IMR-90 (cell line): Measurements from ENCODE around the gene GALNT13. TPM values are rescaled to one million over a fixed set of nuclear protein-coding genes. Genes with fewer than 3 reads are reported as not detected.

Experiments used
- ATAC-seq: fragments of 200-7000 bp; cut with Tn5 transposase; 2 replicates; pipeline ENCODE4 v1.9.1; 2020; ENCODE audit warnings: low read depth, mild to moderate bottlenecking, moderate library complexity
- BruUV-seq: library from RNA; stranded (reverse); fragments of 400-500 nt; replicated peaks from 2 replicates; lab custom pipeline; 2021; lab: Mats Ljungman, UMichigan
- CTCF ChIA-PET: fragments of 300-600 bp; formaldehyde crosslinking; extraction: SDS; loops from one replicate; lab custom pipeline; 2021; ENCODE audit warnings: antibody characterized with exemption; lab: Yijun Ruan, JAX
- POLR2A ChIA-PET: fragments of 300-600 bp; sonication (Branson Sonifier 250); formaldehyde crosslinking; loops from one replicate; lab custom pipeline; 2022; ENCODE audit warnings: antibody characterized with exemption; ENCODE audit not compliant: unreplicated experiment; lab: Charles Lee
- DNase-seq: peaks from one replicate; pipeline ENCODE4 v3.0.0; 2013
- H2AFZ ChIP-seq: replicated peaks from 2 replicates; pipeline ENCODE3; 2013; ENCODE audit warnings: low read length, mild to moderate bottlenecking; ENCODE audit not compliant: poor library complexity
- H2AK5ac ChIP-seq: 2 replicates; pipeline ENCODE4 v1.6.1; 2013; ENCODE audit warnings: low read depth, low read length, inconsistent platforms
- H2AK9ac ChIP-seq: replicated peaks from 2 replicates; pipeline ENCODE3; 2013; ENCODE audit warnings: mild to moderate bottlenecking, low read depth, low read length, moderate library complexity; ENCODE audit not compliant: poor library complexity
- H2BK120ac ChIP-seq: 2 replicates; pipeline ENCODE4 v1.6.1; 2013; ENCODE audit warnings: low read depth, low read length, inconsistent platforms
- H2BK15ac ChIP-seq: 3 replicates; pipeline ENCODE4 v1.6.1; 2013; ENCODE audit warnings: low read depth, low read length, inconsistent platforms
- H2BK20ac ChIP-seq: 2 replicates; pipeline ENCODE4 v1.6.1; 2013; ENCODE audit warnings: low read depth, mild to moderate bottlenecking, inconsistent platforms, low read length, moderate library complexity
- H2BK5ac ChIP-seq: 2 replicates; pipeline ENCODE4 v1.6.1; 2013; ENCODE audit warnings: mild to moderate bottlenecking, low read depth, low read length, inconsistent platforms; ENCODE audit not compliant: poor library complexity, severe bottlenecking
- H3K14ac ChIP-seq: replicated peaks from 2 replicates; pipeline ENCODE4 v1.6.1; 2013; ENCODE audit warnings: low read depth, low read length, inconsistent platforms
- H3K18ac ChIP-seq: 2 replicates; pipeline ENCODE4 v1.6.1; 2013; ENCODE audit warnings: low read depth, low read length, control low read depth
- H3K23ac ChIP-seq: 2 replicates; pipeline ENCODE4 v1.6.1; 2013; ENCODE audit warnings: low read depth, low read length, inconsistent platforms
- H3K27ac ChIP-seq: 2 replicates; pipeline ENCODE4 v1.5.1; 2013; ENCODE audit warnings: mild to moderate bottlenecking, control low read depth, low read length; ENCODE audit not compliant: insufficient read depth
- H3K27me3 ChIP-seq: 2 replicates; pipeline ENCODE4 v1.6.1; 2013; ENCODE audit warnings: low read length; ENCODE audit not compliant: control insufficient read depth, insufficient read depth
- H3K36me3 ChIP-seq: 2 replicates; pipeline ENCODE4 v1.6.1; 2013; ENCODE audit warnings: low read length, mixed read lengths; ENCODE audit not compliant: control insufficient read depth, insufficient read depth
- H3K4ac ChIP-seq: 2 replicates; pipeline ENCODE4 v1.6.1; 2013; ENCODE audit warnings: low read depth, low read length, inconsistent platforms
- H3K4me1 ChIP-seq: 2 replicates; pipeline ENCODE4 v1.6.1; 2013; ENCODE audit warnings: low read length, mixed read lengths; ENCODE audit not compliant: control insufficient read depth, insufficient read depth
- H3K4me2 ChIP-seq: 2 replicates; pipeline ENCODE4 v1.6.1; 2013; ENCODE audit warnings: low read depth, mild to moderate bottlenecking, control low read depth, low read length, moderate library complexity
- H3K4me3 ChIP-seq: 2 replicates; pipeline ENCODE4 v1.5.1; 2013; ENCODE audit warnings: low read depth, mild to moderate bottlenecking, control low read depth, low read length, moderate library complexity; ENCODE audit not compliant: insufficient read depth
- H3K56ac ChIP-seq: 2 replicates; pipeline ENCODE4 v1.6.1; 2013; ENCODE audit warnings: low read length, inconsistent platforms; ENCODE audit not compliant: insufficient read depth; ENCODE audit errors: extremely low read depth
- H3K79me1 ChIP-seq, 2 experiments: 2 replicates each; pipeline ENCODE4 v1.6.1; 2013; ENCODE audit warnings: low read length in 2 of 2, inconsistent platforms in 1 of 2, low read depth in 1 of 2
- H3K9ac ChIP-seq: 2 replicates; pipeline ENCODE4 v1.6.1; 2013; ENCODE audit warnings: low read depth, low read length, control low read depth
- H3K9me1 ChIP-seq: 2 replicates; pipeline ENCODE4 v1.6.1; 2013; ENCODE audit warnings: low read length, inconsistent platforms; ENCODE audit not compliant: insufficient read depth
- H3K9me3 ChIP-seq: 2 replicates; pipeline ENCODE4 v1.6.1; 2013; ENCODE audit warnings: low read length; ENCODE audit not compliant: control insufficient read depth, insufficient read depth
- H4K20me1 ChIP-seq: 2 replicates; pipeline ENCODE4 v1.6.1; 2013; ENCODE audit warnings: low read length, inconsistent platforms; ENCODE audit not compliant: insufficient read depth
- H4K5ac ChIP-seq: 2 replicates; pipeline ENCODE4 v1.6.1; 2013; ENCODE audit warnings: mild to moderate bottlenecking, low read depth, low read length, control low read depth
- H4K8ac ChIP-seq, 2 experiments: 2 replicates each; pipeline ENCODE4 v1.6.1; 2013; ENCODE audit warnings: low read depth in 2 of 2, low read length in 2 of 2, control low read depth in 1 of 2, inconsistent platforms in 1 of 2
- H4K91ac ChIP-seq: 2 replicates; pipeline ENCODE4 v1.6.1; 2013; ENCODE audit warnings: low read depth, low read length, inconsistent platforms; ENCODE audit not compliant: insufficient read depth
- CHD1 ChIP-seq: IDR thresholded peaks from 2 replicates; pipeline ENCODE4 v1.6.1; 2012; ENCODE audit warnings: low read depth, low read length, improper control_type of control experiment
- ELK1 ChIP-seq: fragments of 150-350 bp; IDR thresholded peaks from 2 replicates; pipeline ENCODE4 v1.6.1; 2016; ENCODE audit warnings: low read depth, mild to moderate bottlenecking, low read length, moderate library complexity, borderline replicate concordance
- MAFK ChIP-seq: IDR thresholded peaks from 2 replicates; pipeline ENCODE4 v1.6.1; 2012; ENCODE audit warnings: low read depth, low read length, improper control_type of control experiment
- MXI1 ChIP-seq: IDR thresholded peaks from 2 replicates; pipeline ENCODE4 v1.6.1; 2012; ENCODE audit warnings: low read depth, mild to moderate bottlenecking, low read length, moderate library complexity, borderline replicate concordance
- NFE2L2 ChIP-seq: fragments of 150-350 bp; IDR thresholded peaks from 2 replicates; pipeline ENCODE4 v1.6.1; 2016; ENCODE audit warnings: low read depth, mild to moderate bottlenecking, low read length
- POLR2A ChIP-seq: IDR thresholded peaks from 2 replicates; pipeline ENCODE4 v1.6.1; 2012; ENCODE audit warnings: mild to moderate bottlenecking, low read depth, low read length
- RAD21 ChIP-seq: IDR thresholded peaks from 2 replicates; pipeline ENCODE4 v1.6.1; 2012; ENCODE audit warnings: low read length, improper control_type of control experiment
- SMC3 ChIP-seq: fragments of 150-350 bp; IDR thresholded peaks from 2 replicates; pipeline ENCODE4 v1.6.1; 2016; ENCODE audit warnings: low read depth, mild to moderate bottlenecking, antibody characterized with exemption, low read length, moderate library complexity
- dilution Hi-C: fragments of 300-500 bp; cut with HindIII; formaldehyde crosslinking; loops from one replicate; pipeline ENCODE4 v1.14.3; 2018; ENCODE audit warnings: low sequenced_read_pairs; ENCODE audit not compliant: unreplicated experiment
- in situ Hi-C: fragments of 300-500 bp; cut with MboI; formaldehyde crosslinking; loops from 3 replicates; pipeline ENCODE4 v1.14.3; 2019; ENCODE audit warnings: low sequenced_read_pairs, inconsistent platforms, mixed read lengths
- intact Hi-C: fragments of 100-400 bp; cut with micrococcal nuclease; formaldehyde crosslinking; loops from 2 replicates; pipeline ENCODE4 v1.10.0; 2022
- polyA plus RNA-seq, 3 experiments: library from polyadenylated mRNA; depleted of rRNA; stranded (reverse); fragments of >200 nt; gene quantifications; 2 replicates each; pipeline ENCODE4 v1.2.3, GENCODE V29; 2012; ENCODE audit warnings: low replicate concordance in 1 of 3
- total RNA-seq: library from RNA; depleted of rRNA; stranded (reverse); fragments of >200 nt; gene quantifications from 2 replicates; pipeline ENCODE4 v1.2.3, GENCODE V29; 2012

The GALNT13 gene
- total and polyA plus RNA-seq, 2 of the 4 experiments (the other 2 are of a cell fraction), result 0.03 TPM; not detected in 1

GRCh38 chr2:154263206-154263605 lies 391.5 kb downstream of the GALNT13 start:
- no peak for TF ChIP-seq MXI1
- TF ChIP-seq RAD21, result no peak
- TF ChIP-seq ELK1, result no peak
- no peak for TF ChIP-seq SMC3
- TF ChIP-seq CHD1, result no peak
- TF ChIP-seq MAFK, result no peak
- TF ChIP-seq POLR2A, result no peak
- no peak for TF ChIP-seq NFE2L2
- Histone ChIP-seq H2AK9ac (no peak overlapping the region), H3K9me1 (no peaks in the 10 kb centered on the region), H3K23ac (no peak overlapping the region), H3K14ac (no peak overlapping the region), H3K79me1 (no peaks in the 10 kb centered on the region), H2BK20ac (no peak overlapping the region), H3K4me3 (no peak overlapping the region), H2AFZ (no peak overlapping the region), H3K27ac (no peak overlapping the region), H4K20me1 (no peaks in the 10 kb centered on the region), H4K8ac (no peak overlapping the region), H3K9me3 (peaks cover 4% of the 10 kb centered on the region; the same call in 1 of the 2 replicates), H3K56ac (no peak overlapping the region), H3K4ac (no peak overlapping the region), H4K91ac (no peak overlapping the region), H3K36me3 (no peaks in the 10 kb centered on the region), H3K27me3 (no peaks in the 10 kb centered on the region), H3K9ac (no peak overlapping the region), H2BK120ac (no peak overlapping the region), H2BK15ac (no peak overlapping the region), H4K5ac (no peak overlapping the region), H2BK5ac (no peak overlapping the region), H3K4me1 (no peaks in the 10 kb centered on the region), H2AK5ac (no peak overlapping the region), H3K18ac (no peak overlapping the region), H3K4me2 (no peak overlapping the region)
- dilution Hi-C loops, result no loop called here
- intact Hi-C loops, result no loop called here
- DNase-seq (no peak), ATAC-seq (no peak)
- in situ Hi-C loops, result no loop called here
- POLR2A ChIA-PET, result no interaction called here
- CTCF ChIA-PET, result no interaction called here
- BruUV-seq, result no TSS peak
